ENCODE results near the gene ANXA2R. TPM values are rescaled to one million over a fixed set of nuclear protein-coding genes. Genes with fewer than 3 reads are reported as not detected.

ANXA2R gene
- total and polyA plus RNA-seq, 2 of the 13 experiments (the other 11 are each of a cell fraction or from before 2014, with no cell fraction given), result 0.95 to 1.3 TPM

GRCh38 chr5:43006424-43007202 is 33.5 kb downstream of the ANXA2R start (continued):
- no peak for TF ChIP-seq GFI1 (CRISPR knock-in tag; IDR thresholded peaks at IDR 0.05; ENCODE audit: borderline replicate concordance)
- TF ChIP-seq ZNF780A (CRISPR knock-in tag; IDR thresholded peaks at IDR 0.05), result no peak
- TF ChIP-seq ZSCAN21 (CRISPR knock-in tag; IDR thresholded peaks at IDR 0.05; ENCODE audit: borderline replicate concordance), result no peak

- no peak overlapping the region for H3K9ac ChIP-seq (ENCODE audit: insufficient read depth, low read depth, low read length)
- no peaks in the 10 kb centered on the region for H3K36me3 ChIP-seq (replicated peaks in 1 of 2; ENCODE audit: control insufficient read depth in 1 of 2, insufficient read depth in 2 of 2, low read length in 2 of 2)
- FAIRE-seq (no peak), DNase-seq (ENCODE audit: low spot score) (no peak), ATAC-seq (no peak)
- H3K9me3 ChIP-seq (ENCODE audit: low read length), result no peaks in the 10 kb centered on the region
- in situ Hi-C loops (cut with HindIII; ENCODE audit: extremely low pct_ligation_motif_present, low pct_unique_long_range_greater_than_20kb) (loop anchor here (5.0 to 25.0 kb wide), 2 partner anchors 62 to 193 kb away; partner anchors contain the start of gene SELENOP), intact Hi-C loops (cut with micrococcal nuclease; ENCODE audit: unreplicated experiment) (no loop called here)
- POLR2A ChIA-PET, result no interaction called here
- H3K4me3 ChIP-seq (replicated peaks in 1 of 3; ENCODE audit: insufficient read depth in 1 of 3, low read depth in 2 of 3, low read length in 3 of 3), result no peak overlapping the region
- H2AFZ ChIP-seq (ENCODE audit: low read length), result no peak overlapping the region
- no peaks in the 10 kb centered on the region for H4K20me1 ChIP-seq (ENCODE audit: insufficient read depth, low read length)
- no TSS peak for BruUV-seq (replicated peaks)
- CTCF ChIA-PET (ENCODE audit: low intra/inter-chr PET ratio, low total read pairs), result no interaction called here
- peaks cover 9% of the 10 kb centered on the region for H3K4me1 ChIP-seq (ENCODE audit: insufficient read depth, low read length)
- WGBS (ENCODE audit: low lambda C conversion rate), result 93% methylated on average over 4 of the region's 4 CpGs
- no peaks in the 10 kb centered on the region for H3K79me2 ChIP-seq (ENCODE audit: insufficient read depth, low read length)
- no peaks in the 10 kb centered on the region; a peak in 1 of 5 replicates for H3K27me3 ChIP-seq (ENCODE audit: control insufficient read depth in 1 of 2, insufficient read depth in 2 of 2, low read length in 2 of 2)
- no peak overlapping the region for H3K27ac ChIP-seq (ENCODE audit: extremely low read length, insufficient read depth, low read length)
- no peak overlapping the region for H3K4me2 ChIP-seq (ENCODE audit: low read depth, low read length)
- TF ChIP-seq ZFY (CRISPR knock-in tag; IDR thresholded peaks at IDR 0.05), result no peak
- no peak for TF ChIP-seq ZFP91 (CRISPR knock-in tag; IDR thresholded peaks at IDR 0.05; ENCODE audit: borderline replicate concordance)
- no peak for TF ChIP-seq DNMT1 (CRISPR knock-in tag; IDR thresholded peaks at IDR 0.05)
- no peak for TF ChIP-seq ZNF597 (CRISPR knock-in tag; IDR thresholded peaks at IDR 0.05)
- no peak for TF ChIP-seq SOX5 (CRISPR knock-in tag; IDR thresholded peaks at IDR 0.05; ENCODE audit: borderline replicate concordance)
- no peak for TF ChIP-seq NFE2L1 (CRISPR knock-in tag; IDR thresholded peaks at IDR 0.05; ENCODE audit: borderline replicate concordance)
- no peak for TF ChIP-seq HINFP (CRISPR knock-in tag; IDR thresholded peaks at IDR 0.05; ENCODE audit: low read depth)
Observed at GRCh38 chr5:43005031-43005430, 35.1 kb downstream of the ANXA2R start.
